D721Med (cell line): Measurements from ENCODE around the gene GPR62.

Source experiments
- DNase-seq: peaks from one replicate; pipeline ENCODE4 v3.0.0; 2011; ENCODE audit warnings: low spot score; ENCODE audit not compliant: insufficient read length
- FAIRE-seq: peaks from 2 replicates; lab custom pipeline; 2011; peaks lifted over from hg19 to GRCh38; lab: Jason Lieb, UNC
- TF ChIP-seq, protein P1 (sequence below): IDR thresholded peaks from 2 replicates; pipeline ENCODE4 v1.5.1; 2012; ENCODE audit warnings: mild to moderate bottlenecking, control low read depth; ENCODE audit not compliant: insufficient read depth; ENCODE audit errors: missing control alignments

The GPR62 gene

DNA sequence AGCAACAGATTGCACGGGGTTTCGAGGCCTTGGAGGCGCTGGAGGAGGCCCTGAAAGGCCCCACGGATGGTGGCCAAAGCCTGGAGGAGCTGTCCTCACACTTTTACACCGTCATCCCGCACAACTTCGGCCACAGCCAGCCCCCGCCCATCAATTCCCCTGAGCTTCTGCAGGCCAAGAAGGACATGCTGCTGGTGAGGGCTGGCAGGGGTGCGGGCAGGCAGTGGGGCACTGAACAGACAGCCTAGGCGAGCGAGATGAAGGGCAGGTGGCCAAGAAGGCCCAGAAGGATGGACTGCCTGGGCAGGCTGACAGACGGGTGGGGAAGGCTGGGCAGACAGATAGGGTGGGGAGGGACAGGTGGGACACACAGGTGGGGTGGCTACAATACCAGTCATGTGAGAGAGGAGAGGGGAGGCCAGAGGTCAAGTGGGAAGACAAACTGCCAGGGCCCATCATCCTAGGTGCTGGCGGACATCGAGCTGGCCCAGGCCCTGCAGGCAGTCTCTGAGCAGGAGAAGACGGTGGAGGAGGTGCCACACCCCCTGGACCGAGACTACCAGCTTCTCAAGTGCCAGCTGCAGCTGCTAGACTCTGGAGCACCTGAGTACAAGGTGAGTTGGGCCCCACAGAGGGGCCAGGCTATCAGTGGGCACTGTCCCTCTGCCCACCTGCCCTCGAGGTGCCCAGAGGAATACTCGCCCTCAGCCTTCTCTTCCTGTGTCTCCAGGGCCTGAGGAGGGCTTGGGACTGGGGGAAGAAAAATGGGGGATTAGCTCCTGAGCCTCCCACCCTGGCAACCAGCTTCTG, 9.9 kb upstream of the GPR62 start:
- TF ChIP-seq, protein P1, sequence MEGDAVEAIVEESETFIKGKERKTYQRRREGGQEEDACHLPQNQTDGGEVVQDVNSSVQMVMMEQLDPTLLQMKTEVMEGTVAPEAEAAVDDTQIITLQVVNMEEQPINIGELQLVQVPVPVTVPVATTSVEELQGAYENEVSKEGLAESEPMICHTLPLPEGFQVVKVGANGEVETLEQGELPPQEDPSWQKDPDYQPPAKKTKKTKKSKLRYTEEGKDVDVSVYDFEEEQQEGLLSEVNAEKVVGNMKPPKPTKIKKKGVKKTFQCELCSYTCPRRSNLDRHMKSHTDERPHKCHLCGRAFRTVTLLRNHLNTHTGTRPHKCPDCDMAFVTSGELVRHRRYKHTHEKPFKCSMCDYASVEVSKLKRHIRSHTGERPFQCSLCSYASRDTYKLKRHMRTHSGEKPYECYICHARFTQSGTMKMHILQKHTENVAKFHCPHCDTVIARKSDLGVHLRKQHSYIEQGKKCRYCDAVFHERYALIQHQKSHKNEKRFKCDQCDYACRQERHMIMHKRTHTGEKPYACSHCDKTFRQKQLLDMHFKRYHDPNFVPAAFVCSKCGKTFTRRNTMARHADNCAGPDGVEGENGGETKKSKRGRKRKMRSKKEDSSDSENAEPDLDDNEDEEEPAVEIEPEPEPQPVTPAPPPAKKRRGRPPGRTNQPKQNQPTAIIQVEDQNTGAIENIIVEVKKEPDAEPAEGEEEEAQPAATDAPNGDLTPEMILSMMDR, result no peak
- no peak for FAIRE-seq

DNA sequence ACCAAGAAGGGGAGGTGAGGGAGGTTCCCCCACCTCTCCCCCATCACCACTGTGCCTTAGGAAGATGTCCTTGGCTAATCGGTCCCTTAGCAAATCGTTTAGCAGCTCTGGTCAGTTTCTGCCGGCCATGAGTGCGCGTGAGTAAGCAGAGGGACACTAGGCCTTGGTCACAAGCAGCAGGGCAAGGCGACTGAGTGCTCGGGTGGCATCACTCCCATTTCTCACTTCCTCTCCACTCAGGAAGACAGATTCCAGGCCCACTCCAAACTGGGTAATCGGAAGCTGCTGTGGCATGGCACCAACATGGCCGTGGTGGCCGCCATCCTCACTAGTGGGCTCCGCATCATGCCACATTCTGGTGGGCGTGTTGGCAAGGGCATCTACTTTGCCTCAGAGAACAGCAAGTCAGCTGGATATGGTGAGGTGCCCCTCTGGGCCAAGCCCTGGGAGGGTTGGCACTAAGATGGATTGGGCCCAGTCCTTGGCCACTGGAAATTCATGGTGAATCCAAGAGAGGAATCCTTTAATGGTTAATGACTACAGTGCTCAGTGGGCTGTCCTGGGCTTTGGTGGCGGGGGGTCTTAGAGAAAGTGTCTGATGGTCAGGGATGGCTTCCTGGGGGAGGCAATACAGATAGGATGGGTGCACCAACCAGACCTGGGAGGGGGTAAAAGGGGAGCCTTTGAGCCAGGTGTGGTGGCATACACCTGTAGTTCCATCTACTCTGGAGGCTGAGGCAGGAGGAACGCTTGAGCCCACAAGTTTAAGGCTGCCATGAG, 9.1 kb upstream of the GPR62 start:
- FAIRE-seq (no peak), DNase-seq (no peak)
- TF ChIP-seq, protein P1, result no peak

More for the DNA sequence above, 9.9 kb upstream of the GPR62 start:
- no peak for DNase-seq

DNA sequence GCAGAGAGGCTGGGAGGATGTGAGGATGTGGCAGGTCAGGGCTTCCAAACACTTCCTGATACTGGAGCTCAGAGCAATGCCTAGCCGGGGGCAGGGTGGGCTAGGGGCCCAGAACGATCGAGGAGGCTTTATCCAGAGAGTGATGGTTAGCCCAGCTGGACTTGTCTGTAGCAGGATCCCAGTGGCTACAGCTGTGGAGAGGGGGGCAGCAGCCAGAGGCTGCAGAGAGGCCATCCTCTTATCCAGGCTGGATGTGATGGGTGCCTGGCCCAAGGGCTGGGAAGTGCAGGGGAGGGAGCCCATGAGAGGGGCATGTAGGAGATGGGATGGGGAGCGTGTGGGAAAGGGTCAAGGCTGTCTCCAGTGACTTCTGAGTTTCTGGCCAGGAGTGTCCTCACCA, 8.4 kb upstream of the GPR62 start:
- TF ChIP-seq, protein P1, result no peak
- no peak for FAIRE-seq
- no peak for DNase-seq

DNA sequence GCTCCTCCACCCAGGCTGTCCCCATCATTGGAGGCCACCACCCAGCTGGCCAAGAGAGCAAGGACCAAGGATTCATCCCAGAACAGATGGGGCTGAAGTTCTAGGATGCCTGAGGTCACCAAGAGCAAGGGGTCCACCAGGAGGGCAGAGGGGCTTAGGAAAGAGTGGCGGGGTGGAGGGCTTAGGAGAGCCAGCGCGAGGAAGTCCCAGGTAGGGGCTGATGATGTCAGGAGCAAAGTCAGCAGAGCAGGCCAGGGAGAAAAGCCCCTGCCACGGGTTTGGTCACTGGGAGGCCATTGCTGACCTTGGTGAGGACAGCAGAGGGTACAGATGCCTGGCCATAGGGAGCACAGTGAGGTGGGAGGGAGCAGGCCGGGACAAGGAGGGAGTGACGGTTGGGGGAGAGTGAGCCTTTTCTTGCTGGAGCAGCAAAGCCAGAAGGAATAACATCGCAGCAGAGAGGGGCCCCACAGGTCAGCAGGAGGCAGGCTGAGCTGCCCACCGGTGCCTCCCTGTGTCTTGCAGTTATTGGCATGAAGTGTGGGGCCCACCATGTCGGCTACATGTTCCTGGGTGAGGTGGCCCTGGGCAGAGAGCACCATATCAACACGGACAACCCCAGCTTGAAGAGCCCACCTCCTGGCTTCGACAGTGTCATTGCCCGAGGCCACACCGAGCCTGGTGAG, 7.8 kb upstream of the GPR62 start:
- FAIRE-seq (no peak), DNase-seq (no peak)
- TF ChIP-seq, protein P1, result no peak

DNA sequence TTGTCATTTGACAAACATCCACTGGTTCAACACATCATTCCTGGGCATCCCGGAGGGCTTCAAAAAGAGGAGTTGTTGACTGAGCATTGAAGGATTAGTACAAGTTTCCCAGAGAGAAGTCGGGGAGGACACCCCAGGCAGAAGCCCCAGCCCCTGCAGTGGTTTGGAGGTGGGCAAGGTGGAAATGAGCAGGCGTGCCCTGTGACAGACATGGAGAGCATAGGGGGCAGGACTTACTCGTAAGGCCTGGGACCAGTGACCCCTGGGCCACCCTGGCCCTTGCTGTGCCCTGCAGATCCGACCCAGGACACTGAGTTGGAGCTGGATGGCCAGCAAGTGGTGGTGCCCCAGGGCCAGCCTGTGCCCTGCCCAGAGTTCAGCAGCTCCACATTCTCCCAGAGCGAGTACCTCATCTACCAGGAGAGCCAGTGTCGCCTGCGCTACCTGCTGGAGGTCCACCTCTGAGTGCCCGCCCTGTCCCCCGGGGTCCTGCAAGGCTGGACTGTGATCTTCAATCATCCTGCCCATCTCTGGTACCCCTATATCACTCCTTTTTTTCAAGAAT, 7.1 kb upstream of the GPR62 start:
- TF ChIP-seq, protein P1, result no peak
- DNase-seq (no peak), FAIRE-seq (no peak)

DNA sequence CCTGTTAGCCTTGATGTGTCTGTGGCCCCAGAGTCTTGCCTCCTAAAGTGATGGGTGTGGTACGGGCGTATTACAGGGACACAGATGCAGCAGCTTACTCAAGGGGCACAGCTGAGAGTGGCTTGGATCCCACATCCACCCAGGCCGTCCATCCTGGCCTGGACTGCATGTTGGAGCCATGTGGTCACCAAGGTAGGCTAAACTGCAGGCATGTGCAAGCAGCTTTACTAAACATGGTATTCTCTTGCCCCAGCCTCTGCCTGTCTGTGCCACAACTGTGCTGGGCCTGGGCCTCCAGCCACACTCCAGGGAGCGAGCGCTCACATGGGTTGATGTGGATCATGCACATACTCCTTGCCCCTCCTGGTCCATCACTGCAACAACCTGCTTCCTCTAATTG, 6.1 kb upstream of the GPR62 start:
- DNase-seq, result no peak
- no peak for FAIRE-seq
- TF ChIP-seq, protein P1, result no peak
